Skin epidermis (tissue), 12 donors: ENCODE data around the gene GUK1.

ENCODE experiments used
- H3K27ac ChIP-seq, 21 experiments: fragments of 200-600 bp; sonication (generic) in 11 of 21; one replicate each; pipeline ENCODE4 v1.5.0; 2020; ENCODE audit warnings: mild to moderate bottlenecking in 3 of 21, inconsistent platforms in 2 of 21, moderate library complexity in 2 of 21
- H3K4me3 ChIP-seq, 7 experiments: fragments of 200-600 bp; sonication (generic) in 2 of 7; one replicate each; pipeline ENCODE4 v1.5.0; 2020; ENCODE audit warnings: inconsistent platforms in 2 of 7, mild to moderate bottlenecking in 2 of 7, moderate library complexity in 1 of 7

Gene GUK1

GRCh38 chr1:228120857-228121489, 19.1 kb upstream of the GUK1 start:
- H3K27ac ChIP-seq, result peak overlapping the region in 6 of 21 experiments; percentile 11 to 54 (median 18)

GRCh38 chr1:228122921-228123441, 17.1 kb upstream of the GUK1 start:
- H3K27ac ChIP-seq, result no peak overlapping the region

More at GRCh38 chr1:228120857-228121489, 19.1 kb upstream of the GUK1 start:
- no peak overlapping the region for H3K4me3 ChIP-seq

GRCh38 chr1:228123505-228123904, 16.6 kb upstream of the GUK1 start:
- Histone ChIP-seq H3K27ac (no peak overlapping the region), H3K4me3 (no peak overlapping the region)

More at GRCh38 chr1:228122921-228123441, 17.1 kb upstream of the GUK1 start:
- H3K4me3 ChIP-seq, result no peak overlapping the region

- H3K27ac ChIP-seq, result no peak overlapping the region
Observed at GRCh38 chr1:228125185-228125584, 14.9 kb upstream of the GUK1 start.

GRCh38 chr1:228131766-228132165, 8.3 kb upstream of the GUK1 start:
- Histone ChIP-seq H3K27ac (peak overlapping the region in 1 of 21 experiments; percentile 32), H3K4me3 (no peak overlapping the region)

More at GRCh38 chr1:228125185-228125584, 14.9 kb upstream of the GUK1 start:
- H3K4me3 ChIP-seq, result no peak overlapping the region

GRCh38 chr1:228134591-228134990, 5.5 kb upstream of the GUK1 start:
- no peak overlapping the region for H3K4me3 ChIP-seq

GRCh38 chr1:228136901-228137300, 3.2 kb upstream of the GUK1 start:
- Histone ChIP-seq H3K4me3 (no peak overlapping the region), H3K27ac (peak overlapping the region in 2 of 21 experiments; percentile 10 to 29)

More at GRCh38 chr1:228134591-228134990, 5.5 kb upstream of the GUK1 start:
- H3K27ac ChIP-seq, result no peak overlapping the region

- peak overlapping the region; percentile 74 to 100 (median 88) for H3K4me3 ChIP-seq
- peak overlapping the region in 20 of 21 experiments; percentile 74 to 99 (median 95) for H3K27ac ChIP-seq
Observed at GRCh38 chr1:228139406-228139930, 611 bp upstream of the GUK1 start.

- Histone ChIP-seq H3K27ac (peak overlapping the region; percentile 84 to 99 (median 95)), H3K4me3 (peak overlapping the region; percentile 74 to 100 (median 88))
Observed at GRCh38 chr1:228140724-228141225, 696 bp downstream of the GUK1 start.

GRCh38 chr1:228141226-228142044, 1.4 kb downstream of the GUK1 start:
- Histone ChIP-seq H3K4me3 (peak overlapping the region; percentile 74 to 100 (median 88)), H3K27ac (peak overlapping the region in 20 of 21 experiments; percentile 84 to 99 (median 96))

- H3K4me3 ChIP-seq, result peak overlapping the region; percentile 74 to 100 (median 88)
- peak overlapping the region in 19 of 21 experiments; percentile 84 to 99 (median 95) for H3K27ac ChIP-seq
Observed at GRCh38 chr1:228142155-228142691, 2.1 kb downstream of the GUK1 start.

- Histone ChIP-seq H3K4me3 (peak overlapping the region in 3 of 7 experiments; percentile 85 to 100 (median 88)), H3K27ac (peak overlapping the region in 16 of 21 experiments; percentile 1 to 99 (median 96))
Observed at GRCh38 chr1:228142701-228143136, 2.6 kb downstream of the GUK1 start.

GRCh38 chr1:228143480-228144192, 3.6 kb downstream of the GUK1 start:
- H3K27ac ChIP-seq, result peak overlapping the region in 6 of 21 experiments; percentile 10 to 99 (median 96)

GRCh38 chr1:228144193-228144992, 4.3 kb downstream of the GUK1 start:
- Histone ChIP-seq H3K27ac (peak overlapping the region in 2 of 21 experiments; percentile 17 to 26), H3K4me3 (no peak overlapping the region)

More at GRCh38 chr1:228143480-228144192, 3.6 kb downstream of the GUK1 start:
- no peak overlapping the region for H3K4me3 ChIP-seq

GRCh38 chr1:228144993-228145343, 4.9 kb downstream of the GUK1 start:
- H3K27ac ChIP-seq, result peak overlapping the region in 3 of 21 experiments; percentile 8 to 26 (median 17)
- H3K4me3 ChIP-seq, result no peak overlapping the region

- Histone ChIP-seq H3K27ac (peak overlapping the region in 2 of 21 experiments; percentile 8 to 21), H3K4me3 (no peak overlapping the region)
Observed at GRCh38 chr1:228145463-228146416, 5.7 kb downstream of the GUK1 start.
